Activated T-cell treated with anti-CD3 and anti-CD28 coated beads, Interleukin-2, amount 50 U/mL, for 1 hour (primary cell): ENCODE data around the gene FMN1.

ENCODE experiments used
- DNase-seq: peaks from one replicate; pipeline ENCODE4 v3.0.0-alpha.2; 2020

FMN1 gene

DNA sequence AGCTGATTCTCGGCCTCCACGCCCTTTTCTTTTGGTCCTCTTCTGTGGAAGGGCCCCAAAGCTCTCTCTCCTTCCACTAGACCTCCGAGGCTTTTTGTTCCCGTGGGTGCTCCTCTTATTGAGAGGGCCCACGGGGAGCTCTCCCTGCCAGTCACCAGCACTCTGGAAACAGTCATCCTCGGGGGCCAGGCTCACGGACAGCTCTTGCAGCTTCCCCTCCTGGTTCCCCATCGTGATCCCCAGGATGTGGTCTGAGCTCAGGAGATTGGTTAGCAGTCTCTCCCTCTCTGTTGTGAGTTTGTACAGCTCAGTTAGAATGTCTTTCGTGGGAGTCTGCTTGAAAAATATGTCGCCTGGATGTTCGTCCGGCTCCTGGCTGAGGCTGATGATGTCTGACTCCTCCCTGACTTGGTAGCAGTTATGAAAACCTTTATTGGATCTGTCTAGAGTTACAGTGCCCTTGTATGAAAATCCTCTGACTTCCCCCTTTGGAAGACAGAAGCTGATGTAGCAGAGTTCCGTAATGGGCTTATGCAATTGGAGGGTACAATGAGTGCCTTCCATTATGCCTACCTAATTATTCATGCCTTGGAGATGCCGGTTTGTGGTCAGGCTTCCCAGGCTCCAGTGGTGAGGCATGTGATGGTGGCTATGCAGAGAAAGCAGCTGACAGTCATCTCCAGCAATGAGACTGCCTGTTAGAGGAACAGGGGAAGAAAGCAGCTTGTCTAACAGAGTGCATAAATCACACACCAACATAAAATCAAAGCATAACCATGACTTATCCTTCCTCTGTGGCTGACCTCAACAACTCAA lies 40.0 kb downstream of the FMN1 start:
- DNase-seq = no peak

DNA sequence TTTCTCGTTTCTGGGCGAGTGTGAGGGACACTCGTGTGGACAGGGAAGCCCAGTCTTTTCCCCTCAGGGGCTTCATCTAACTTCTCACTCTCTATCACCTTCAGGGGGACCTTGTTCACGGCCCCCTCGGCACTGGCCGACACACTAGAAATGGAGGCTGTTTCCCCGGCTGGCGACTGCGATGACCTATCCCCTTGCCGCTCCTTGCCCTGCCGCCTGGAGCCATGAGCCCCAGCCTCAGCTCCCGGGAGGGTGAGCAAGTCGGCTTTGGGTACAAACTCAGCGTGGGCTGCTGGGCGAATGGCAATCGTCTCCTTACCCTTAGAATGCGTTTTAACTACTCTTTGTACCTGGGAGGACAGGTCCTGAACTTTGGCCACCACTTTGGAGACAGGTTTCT lies 41.0 kb downstream of the FMN1 start:
- DNase-seq = no peak

DNA sequence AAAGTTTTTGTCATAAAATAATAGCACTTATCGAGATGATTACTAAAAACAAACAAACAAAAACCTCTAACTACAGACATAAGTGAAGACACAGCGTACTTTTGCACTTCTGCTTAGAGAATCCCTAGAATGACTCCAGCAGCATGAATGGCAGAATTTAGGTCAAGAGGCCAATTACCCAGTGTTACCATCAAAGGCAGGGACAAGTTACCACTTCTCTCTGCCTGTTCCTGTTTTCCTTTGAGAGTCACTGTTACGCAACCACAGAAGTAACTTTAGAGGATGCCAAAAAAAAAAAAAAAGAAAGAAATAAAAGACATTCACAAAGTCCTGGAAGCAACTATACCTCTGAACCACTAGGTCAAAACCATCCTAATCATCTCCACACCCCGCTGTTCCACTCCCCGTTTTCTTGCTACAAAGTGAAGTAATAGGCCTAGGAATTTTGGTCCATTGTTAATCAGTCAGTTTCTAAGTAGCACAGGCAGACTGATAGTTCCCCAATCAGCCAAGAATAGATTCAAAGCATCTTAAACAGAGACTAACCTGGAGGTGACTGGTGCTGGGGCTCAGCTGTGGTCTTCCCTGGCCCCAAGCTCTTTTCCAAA lies 41.9 kb downstream of the FMN1 start:
- DNase-seq = no peak

DNA sequence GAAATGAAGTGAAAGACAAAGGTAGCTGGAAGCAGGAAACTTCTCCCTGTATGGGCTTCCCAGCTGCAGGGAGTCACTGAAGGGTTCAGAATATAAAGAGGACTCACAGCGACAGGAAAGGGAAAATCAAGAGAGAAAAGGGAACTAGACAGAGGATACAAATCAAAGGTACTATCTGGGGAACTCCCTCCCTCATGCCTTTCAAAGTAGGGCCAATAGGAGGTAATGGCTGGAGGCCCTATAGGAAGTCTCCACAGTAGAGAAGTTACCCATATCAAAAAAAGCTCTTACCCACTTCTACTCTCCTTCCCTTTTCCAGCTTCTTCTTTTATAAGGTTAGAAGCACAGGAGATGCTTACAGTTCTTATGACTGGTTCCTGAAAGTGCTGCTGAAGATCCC lies 43.5 kb downstream of the FMN1 start:
- DNase-seq = no peak

DNA sequence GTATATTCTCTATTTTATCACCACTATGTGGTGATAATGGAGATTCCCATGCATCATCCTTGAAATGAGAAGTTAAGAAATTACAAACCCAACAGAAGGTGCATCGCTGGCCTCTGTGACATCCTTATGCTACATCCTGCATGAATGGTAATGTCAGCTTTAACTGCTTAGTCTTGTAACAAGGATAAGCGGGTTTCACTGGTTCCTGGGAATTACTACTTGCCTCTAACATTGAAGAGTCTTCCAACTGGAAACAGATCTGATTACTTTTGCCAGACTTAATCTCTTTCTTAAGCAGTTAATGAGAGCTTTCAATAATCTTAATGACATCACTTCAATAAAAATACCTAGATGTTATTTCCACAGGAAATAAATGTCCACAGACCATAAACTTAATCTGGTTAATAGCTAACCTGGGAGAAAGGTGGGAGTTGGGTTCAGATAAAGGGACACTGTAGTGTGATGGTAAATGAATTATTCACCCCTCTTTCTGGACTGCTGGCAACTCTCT lies 44.0 kb downstream of the FMN1 start:
- no peak for DNase-seq

- no peak for DNase-seq
Measured at GRCh38 chr15:33149919-33150318, 44.6 kb downstream of the FMN1 start.

GRCh38 chr15:33148129-33148751 lies 46.3 kb downstream of the FMN1 start:
- no peak for DNase-seq

GRCh38 chr15:33146051-33146450 lies 48.5 kb downstream of the FMN1 start:
- no peak for DNase-seq

DNA sequence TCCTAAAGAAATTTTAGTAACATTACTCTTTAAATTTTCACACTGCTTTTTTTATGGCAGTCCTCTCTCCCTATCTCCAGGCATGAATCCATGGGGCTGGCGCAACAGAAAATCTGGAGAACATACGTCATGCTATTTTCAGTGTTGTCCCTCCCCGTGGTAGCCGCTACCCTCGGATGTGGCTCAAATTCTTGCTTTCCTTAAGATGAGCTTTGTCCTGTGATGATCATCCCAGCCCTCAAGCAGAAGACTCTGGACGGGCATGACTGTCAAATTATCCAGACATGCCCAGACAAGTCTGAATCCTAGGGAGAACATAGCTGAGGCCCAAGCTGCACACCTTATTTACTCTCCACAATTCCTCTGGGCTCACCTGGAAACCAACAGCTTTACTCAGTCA lies 49.1 kb downstream of the FMN1 start:
- DNase-seq = no peak

GRCh38 chr15:33142708-33143107 lies 51.8 kb downstream of the FMN1 start:
- no peak for DNase-seq

- no peak for DNase-seq
Measured at GRCh38 chr15:33138000-33138399, 56.5 kb downstream of the FMN1 start.

DNA sequence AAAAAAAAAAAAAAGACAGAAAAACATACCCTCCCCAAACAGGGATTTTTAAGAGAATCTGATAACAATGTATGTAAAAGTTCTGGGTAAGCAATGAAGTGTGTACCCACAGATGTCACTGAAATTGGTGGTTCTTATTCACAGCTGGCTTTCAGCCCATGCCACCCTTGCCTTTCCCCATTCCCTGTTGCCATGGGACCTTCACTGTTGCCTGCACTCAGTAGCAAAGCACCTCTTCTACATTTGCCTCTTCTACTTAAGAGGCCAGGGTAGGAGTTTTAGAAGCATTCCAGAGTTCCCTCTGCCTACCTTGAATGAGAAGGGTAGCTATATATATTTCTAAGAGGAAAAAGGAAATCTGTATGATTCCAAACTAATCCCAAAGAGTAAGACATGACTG lies 57.4 kb downstream of the FMN1 start:
- DNase-seq = no peak

- no peak for DNase-seq
Measured at GRCh38 chr15:33136353-33136752, 58.2 kb downstream of the FMN1 start.

DNA sequence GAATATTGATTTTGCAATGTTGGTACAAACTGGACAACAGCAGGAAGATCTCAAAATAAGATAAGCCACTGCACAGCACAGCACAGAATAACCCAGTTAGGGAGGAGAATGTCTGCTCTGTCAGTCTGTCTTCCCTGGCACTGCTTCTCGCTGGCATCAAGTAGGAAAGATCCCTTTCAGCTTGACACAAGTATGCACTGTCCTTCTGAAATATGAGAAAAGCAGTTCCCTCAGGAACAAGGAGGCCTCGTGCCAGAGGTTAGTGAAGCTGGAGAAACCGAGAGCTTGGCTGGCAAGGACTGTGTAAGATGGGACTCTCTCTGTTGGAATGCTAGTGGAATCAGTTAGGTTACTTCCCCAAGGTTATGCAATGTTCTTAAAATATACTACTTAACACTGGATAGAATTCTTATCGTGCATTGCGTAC lies 59.1 kb downstream of the FMN1 start:
- no peak for DNase-seq

DNA sequence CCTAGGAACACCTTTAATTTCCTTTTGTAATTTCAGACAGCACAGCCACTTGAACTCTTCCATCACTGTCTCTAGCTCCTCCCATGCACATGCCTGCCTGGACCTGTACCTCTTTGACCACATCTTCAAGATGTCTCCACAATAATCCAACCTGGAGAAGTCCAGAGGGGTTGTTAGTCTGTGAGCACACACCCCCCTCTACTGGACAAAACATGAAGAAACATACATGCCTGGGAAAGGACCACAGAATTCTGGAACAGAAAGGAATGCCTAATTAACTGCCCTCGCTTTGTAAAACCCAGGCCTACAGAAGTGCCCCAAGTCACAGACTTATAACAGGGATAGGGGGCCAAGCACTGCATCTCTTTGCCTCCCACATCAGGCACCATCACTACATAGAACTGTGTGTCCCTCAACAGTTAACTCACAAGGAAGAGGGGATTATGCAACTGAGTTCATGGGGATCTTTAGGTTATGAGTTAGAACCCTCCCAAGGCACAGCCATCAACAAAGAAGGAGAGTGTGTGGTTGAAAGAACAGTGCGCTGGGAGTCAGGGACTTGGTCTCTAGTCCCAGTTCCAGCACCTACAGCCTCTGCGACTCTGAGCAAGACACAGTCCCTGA lies 61.7 kb downstream of the FMN1 start:
- DNase-seq = no peak

- DNase-seq = no peak
Measured at GRCh38 chr15:33132233-33132580, 62.3 kb downstream of the FMN1 start.

GRCh38 chr15:33131552-33132232 lies 62.8 kb downstream of the FMN1 start:
- DNase-seq = no peak

DNA sequence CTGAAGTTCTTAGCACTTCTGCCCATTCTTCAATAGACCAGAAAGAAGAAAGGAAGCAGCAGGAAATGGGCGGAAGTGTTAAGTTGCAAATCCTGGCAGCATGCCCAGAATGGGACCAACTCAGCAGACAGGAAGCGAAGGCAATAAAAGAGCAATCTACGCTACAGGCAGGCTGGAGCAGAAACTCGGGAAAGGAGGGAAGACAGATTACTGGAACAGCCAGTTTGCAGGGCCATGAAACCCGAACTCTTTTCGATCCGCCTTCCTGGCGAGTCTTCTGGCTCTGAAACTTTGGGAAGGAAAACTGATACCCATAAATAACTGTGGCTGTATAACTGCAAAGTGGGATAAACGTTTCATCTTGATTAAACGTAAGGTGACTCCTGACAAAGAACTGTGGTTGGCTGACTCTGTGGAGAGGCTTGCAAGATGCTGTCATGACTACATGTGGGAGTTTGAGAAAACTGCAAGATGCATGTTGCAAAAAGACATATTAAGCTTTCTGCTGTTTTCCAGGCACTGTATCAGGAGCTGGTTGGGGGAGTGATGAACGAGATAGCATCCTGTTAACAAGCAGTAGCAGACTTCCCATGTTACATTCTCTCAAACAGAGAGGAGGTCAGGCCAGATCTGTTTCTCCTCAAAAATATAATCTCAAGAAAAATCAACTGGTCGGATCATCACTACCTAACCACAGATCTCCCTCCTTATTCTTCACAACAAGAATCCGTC lies 67.8 kb downstream of the FMN1 start:
- DNase-seq = peak; percentile 60

GRCh38 chr15:33125894-33126537 lies 68.5 kb downstream of the FMN1 start:
- peak; percentile 25 for DNase-seq

DNA sequence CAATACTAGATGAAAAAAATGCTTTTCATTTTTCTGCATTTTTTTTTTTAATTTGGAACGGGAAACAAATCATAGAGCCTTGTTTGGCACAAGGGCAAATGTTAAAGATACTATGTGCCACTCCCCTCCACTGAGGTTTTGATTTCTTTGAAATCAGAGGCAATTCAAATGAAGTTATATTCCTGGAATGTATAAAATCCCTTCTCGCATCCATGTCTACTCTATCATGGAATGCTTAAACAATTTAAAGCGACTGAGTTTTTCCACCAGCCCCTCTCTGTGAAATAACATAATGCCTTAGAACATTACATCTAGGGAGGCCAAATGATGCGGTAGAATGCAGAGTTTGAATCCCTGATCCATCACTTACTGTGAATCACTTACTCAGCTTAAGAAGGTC lies 69.7 kb downstream of the FMN1 start:
- DNase-seq = no peak

GRCh38 chr15:33124279-33124678 lies 70.2 kb downstream of the FMN1 start:
- no peak for DNase-seq

DNA sequence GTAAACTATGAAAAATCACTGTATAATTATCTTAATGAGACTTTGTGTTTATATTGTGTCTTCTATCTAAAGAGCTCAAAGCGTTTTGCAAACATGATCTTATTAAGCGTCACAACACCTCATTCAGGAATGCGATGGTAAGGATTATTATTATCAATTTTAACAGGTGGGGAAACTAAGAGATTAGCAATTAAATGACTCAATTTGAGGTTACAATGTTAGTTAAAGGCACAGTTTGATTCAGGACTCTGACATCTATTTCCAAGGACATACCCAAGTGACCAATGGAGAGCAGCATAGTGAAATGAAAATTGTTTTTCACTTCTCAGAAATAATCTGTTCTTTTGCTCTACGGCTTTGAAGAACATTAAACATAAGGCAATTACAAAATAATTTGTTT lies 74.6 kb downstream of the FMN1 start:
- DNase-seq = no peak
